Measurements from ENCODE around the gene ARID1B.

DNA sequence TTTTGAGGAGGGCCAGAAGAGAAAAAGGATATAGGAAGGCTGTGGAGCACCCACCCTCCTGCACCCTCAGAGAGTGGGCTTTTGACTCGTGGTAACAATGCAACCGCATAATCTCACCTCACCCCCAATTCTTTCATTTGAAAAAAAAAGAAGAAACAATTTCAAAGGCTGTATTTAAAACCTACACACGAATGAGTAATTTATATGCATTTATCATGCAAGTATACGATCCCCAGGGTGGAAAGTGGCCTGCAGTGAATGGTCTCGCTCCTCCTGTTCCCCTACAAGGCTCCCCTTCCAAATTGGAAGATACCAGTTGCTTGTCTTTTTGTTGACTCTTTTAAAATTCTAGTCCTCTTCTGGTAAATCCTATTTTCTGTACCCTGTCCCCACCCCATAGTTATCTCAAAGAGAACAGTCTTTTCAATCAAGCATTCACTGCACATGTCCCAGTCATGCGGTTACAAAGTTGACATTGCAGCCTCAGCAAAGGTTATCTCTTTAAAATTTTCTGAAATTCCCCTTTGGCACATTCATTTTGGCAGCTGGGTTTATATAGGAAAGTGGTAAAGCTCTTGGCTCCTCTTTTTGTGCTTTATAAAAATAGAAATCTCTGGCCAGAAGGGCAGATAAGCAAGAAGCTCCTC, 110.6 kb downstream of the ARID1B start:
- TF ChIP-seq EZH2phosphoT487 (IDR thresholded peaks at IDR 0.05; ENCODE audit: low read length), result no peak
- TF ChIP-seq, protein P1, sequence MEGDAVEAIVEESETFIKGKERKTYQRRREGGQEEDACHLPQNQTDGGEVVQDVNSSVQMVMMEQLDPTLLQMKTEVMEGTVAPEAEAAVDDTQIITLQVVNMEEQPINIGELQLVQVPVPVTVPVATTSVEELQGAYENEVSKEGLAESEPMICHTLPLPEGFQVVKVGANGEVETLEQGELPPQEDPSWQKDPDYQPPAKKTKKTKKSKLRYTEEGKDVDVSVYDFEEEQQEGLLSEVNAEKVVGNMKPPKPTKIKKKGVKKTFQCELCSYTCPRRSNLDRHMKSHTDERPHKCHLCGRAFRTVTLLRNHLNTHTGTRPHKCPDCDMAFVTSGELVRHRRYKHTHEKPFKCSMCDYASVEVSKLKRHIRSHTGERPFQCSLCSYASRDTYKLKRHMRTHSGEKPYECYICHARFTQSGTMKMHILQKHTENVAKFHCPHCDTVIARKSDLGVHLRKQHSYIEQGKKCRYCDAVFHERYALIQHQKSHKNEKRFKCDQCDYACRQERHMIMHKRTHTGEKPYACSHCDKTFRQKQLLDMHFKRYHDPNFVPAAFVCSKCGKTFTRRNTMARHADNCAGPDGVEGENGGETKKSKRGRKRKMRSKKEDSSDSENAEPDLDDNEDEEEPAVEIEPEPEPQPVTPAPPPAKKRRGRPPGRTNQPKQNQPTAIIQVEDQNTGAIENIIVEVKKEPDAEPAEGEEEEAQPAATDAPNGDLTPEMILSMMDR (IDR thresholded peaks at IDR 0.05; ENCODE audit: low read length), result no peak

Data from MM.1S (cell line).